OCI-LY1 (cell line): ENCODE measurements around the gene TATDN2.

Source experiments
- H2AFZ ChIP-seq: fragments of 200-600 bp; sonication (generic), shearing (Covaris generic); 2 replicates; pipeline ENCODE4 v1.6.0; 2014; ENCODE audit warnings: antibody characterized with exemption, mild to moderate bottlenecking, low read length
- H3F3A ChIP-seq: fragments of 200-600 bp; sonication (generic), shearing (Covaris generic); 2 replicates; pipeline ENCODE4 v1.6.0; 2014; ENCODE audit warnings: mild to moderate bottlenecking, antibody characterized with exemption, low read length, moderate library complexity; ENCODE audit not compliant: insufficient read depth
- H3K27ac ChIP-seq: fragments of 200-600 bp; sonication (generic); 2 replicates; pipeline ENCODE4 v1.5.1; 2014; ENCODE audit warnings: low read length, mixed run types, mild to moderate bottlenecking, low read depth; ENCODE audit not compliant: poor library complexity, severe bottlenecking
- H3K27me3 ChIP-seq: fragments of 200-600 bp; sonication (generic); 2 replicates; pipeline ENCODE4 v1.6.0; 2014; ENCODE audit warnings: antibody characterized with exemption, mild to moderate bottlenecking, low read length, moderate library complexity; ENCODE audit not compliant: insufficient read depth
- H3K36me3 ChIP-seq: fragments of 200-600 bp; sonication (generic); 2 replicates; pipeline ENCODE4 v1.6.1; 2014; ENCODE audit warnings: mild to moderate bottlenecking, antibody characterized with exemption, low read length, moderate library complexity, mixed read lengths; ENCODE audit not compliant: insufficient read depth
- H3K4me1 ChIP-seq: fragments of 200-600 bp; sonication (generic); 2 replicates; pipeline ENCODE4 v1.5.1; 2014; ENCODE audit warnings: mild to moderate bottlenecking, low read length, moderate library complexity; ENCODE audit not compliant: insufficient read depth, severe bottlenecking
- H3K4me2 ChIP-seq: fragments of 200-600 bp; sonication (generic), shearing (Covaris generic); 2 replicates; pipeline ENCODE4 v1.6.1; 2014; ENCODE audit warnings: low read length
- H3K4me3 ChIP-seq: fragments of 200-600 bp; sonication (generic); 2 replicates; pipeline ENCODE4 v1.5.1; 2014; ENCODE audit warnings: low read length, low read depth, mild to moderate bottlenecking, mixed read lengths; ENCODE audit not compliant: poor library complexity, severe bottlenecking
- H3K79me2 ChIP-seq: fragments of 200-600 bp; shearing (Covaris generic); 2 replicates; pipeline ENCODE4 v1.6.1; 2016; ENCODE audit warnings: mixed run types, low read length, mixed read lengths; ENCODE audit not compliant: insufficient read depth
- H3K9ac ChIP-seq: fragments of 200-600 bp; sonication (generic), shearing (Covaris generic); 2 replicates; pipeline ENCODE4 v1.6.1; 2014; ENCODE audit warnings: mild to moderate bottlenecking, low read length, mixed read lengths
- H3K9me2 ChIP-seq: fragments of 200-600 bp; sonication (generic), shearing (Covaris generic); 2 replicates; pipeline ENCODE4 v1.6.1; 2014; ENCODE audit warnings: low read depth, mild to moderate bottlenecking, low read length, mixed read lengths
- H3K9me3 ChIP-seq: fragments of 200-600 bp; shearing (Covaris generic); 2 replicates; pipeline ENCODE4 v1.6.1; 2014; ENCODE audit warnings: low read length, mixed read lengths
- H4K20me1 ChIP-seq: fragments of 200-600 bp; sonication (generic), shearing (Covaris generic); 2 replicates; pipeline ENCODE4 v1.6.0; 2016; ENCODE audit warnings: mild to moderate bottlenecking, low read length; ENCODE audit not compliant: insufficient read depth
- EZH2 ChIP-seq: fragments of 200-600 bp; sonication (generic), shearing (Covaris generic); IDR thresholded peaks from 2 replicates; pipeline ENCODE4 v1.8.0; 2017; ENCODE audit warnings: borderline replicate concordance, mixed run types, mild to moderate bottlenecking, antibody characterized with exemption, low read length, moderate library complexity, mixed read lengths
- TF ChIP-seq, protein P1 (sequence below): fragments of 200-600 bp; sonication (generic), shearing (Covaris generic); IDR thresholded peaks from 2 replicates; pipeline ENCODE4 v1.5.1; 2017; ENCODE audit warnings: mild to moderate bottlenecking, antibody characterized with exemption, low read length, moderate library complexity, mixed read lengths

TATDN2 gene, protein sequence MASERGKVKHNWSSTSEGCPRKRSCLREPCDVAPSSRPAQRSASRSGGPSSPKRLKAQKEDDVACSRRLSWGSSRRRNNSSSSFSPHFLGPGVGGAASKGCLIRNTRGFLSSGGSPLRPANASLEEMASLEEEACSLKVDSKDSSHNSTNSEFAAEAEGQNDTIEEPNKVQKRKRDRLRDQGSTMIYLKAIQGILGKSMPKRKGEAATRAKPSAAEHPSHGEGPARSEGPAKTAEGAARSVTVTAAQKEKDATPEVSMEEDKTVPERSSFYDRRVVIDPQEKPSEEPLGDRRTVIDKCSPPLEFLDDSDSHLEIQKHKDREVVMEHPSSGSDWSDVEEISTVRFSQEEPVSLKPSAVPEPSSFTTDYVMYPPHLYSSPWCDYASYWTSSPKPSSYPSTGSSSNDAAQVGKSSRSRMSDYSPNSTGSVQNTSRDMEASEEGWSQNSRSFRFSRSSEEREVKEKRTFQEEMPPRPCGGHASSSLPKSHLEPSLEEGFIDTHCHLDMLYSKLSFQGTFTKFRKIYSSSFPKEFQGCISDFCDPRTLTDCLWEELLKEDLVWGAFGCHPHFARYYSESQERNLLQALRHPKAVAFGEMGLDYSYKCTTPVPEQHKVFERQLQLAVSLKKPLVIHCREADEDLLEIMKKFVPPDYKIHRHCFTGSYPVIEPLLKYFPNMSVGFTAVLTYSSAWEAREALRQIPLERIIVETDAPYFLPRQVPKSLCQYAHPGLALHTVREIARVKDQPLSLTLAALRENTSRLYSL

DNA sequence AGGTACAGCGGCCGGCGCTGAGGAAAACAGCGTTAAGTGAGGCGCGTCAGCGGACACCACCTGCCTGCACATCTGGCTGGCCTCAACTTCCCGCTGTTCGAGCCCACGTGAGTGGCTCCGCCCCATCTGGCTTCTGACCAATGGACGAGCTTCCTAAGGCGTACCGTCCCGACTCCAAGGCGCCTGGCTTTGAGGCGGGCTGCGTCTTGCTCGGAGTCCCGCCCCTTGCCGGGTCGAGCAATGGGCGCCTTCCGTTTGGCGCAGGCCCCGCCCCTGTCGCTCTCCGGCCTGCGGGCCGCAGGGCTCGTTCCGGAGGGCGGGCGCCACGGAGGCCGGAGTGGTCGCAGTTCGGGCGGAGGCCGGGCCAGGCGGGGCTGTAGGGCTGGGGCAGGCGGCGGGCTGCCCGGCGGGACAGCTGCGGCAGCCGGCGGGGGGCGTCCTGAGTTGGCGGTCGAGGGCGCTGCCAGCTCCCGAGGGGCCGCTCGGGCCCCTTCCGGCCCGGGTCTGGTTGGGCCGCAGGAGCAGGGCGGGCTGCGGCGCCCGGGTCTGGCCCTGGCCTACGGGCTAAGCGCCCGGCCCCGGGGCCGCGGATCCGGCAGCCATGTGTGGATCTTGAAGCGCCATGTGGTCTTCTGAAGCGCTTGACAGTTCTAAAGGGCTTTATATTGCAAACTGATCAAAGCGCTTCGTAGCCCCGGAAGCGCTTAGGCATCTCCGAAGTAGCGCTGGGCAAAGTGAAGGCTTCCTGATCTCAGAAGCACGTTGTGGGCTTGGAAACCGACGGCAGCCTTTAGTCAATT, at the start of gene TATDN2:
Gene TATDN2 (plus strand): TSS at position 276 of the 800 bp plus-strand sequence. CDS start 742 bp downstream, outside the sequence.
- Histone ChIP-seq H3K9me2 (no peaks in the 10 kb centered on the region), H3K27me3 (no peaks in the 10 kb centered on the region), H3K79me2 (peaks cover 41% of the 10 kb centered on the region), H4K20me1 (no peaks in the 10 kb centered on the region), H2AFZ (no peak within 1 kb of the TSS; the same call in 1 of the 2 replicates), H3K4me1 (peaks cover 26% of the 10 kb centered on the region), H3K4me3 (peak within 1 kb of the TSS; percentile 99), H3K27ac (peak within 1 kb of the TSS; percentile 90), H3K9ac (peak within 1 kb of the TSS; percentile 99), H3K9me3 (peaks cover 18% of the 10 kb centered on the region), H3K36me3 (peaks cover 60% of the 10 kb centered on the region), H3K4me2 (peak within 1 kb of the TSS; percentile 73), H3F3A (no peaks in the 10 kb centered on the region)
- no peak for TF ChIP-seq EZH2
- TF ChIP-seq, protein P1, sequence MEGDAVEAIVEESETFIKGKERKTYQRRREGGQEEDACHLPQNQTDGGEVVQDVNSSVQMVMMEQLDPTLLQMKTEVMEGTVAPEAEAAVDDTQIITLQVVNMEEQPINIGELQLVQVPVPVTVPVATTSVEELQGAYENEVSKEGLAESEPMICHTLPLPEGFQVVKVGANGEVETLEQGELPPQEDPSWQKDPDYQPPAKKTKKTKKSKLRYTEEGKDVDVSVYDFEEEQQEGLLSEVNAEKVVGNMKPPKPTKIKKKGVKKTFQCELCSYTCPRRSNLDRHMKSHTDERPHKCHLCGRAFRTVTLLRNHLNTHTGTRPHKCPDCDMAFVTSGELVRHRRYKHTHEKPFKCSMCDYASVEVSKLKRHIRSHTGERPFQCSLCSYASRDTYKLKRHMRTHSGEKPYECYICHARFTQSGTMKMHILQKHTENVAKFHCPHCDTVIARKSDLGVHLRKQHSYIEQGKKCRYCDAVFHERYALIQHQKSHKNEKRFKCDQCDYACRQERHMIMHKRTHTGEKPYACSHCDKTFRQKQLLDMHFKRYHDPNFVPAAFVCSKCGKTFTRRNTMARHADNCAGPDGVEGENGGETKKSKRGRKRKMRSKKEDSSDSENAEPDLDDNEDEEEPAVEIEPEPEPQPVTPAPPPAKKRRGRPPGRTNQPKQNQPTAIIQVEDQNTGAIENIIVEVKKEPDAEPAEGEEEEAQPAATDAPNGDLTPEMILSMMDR, result no peak

DNA sequence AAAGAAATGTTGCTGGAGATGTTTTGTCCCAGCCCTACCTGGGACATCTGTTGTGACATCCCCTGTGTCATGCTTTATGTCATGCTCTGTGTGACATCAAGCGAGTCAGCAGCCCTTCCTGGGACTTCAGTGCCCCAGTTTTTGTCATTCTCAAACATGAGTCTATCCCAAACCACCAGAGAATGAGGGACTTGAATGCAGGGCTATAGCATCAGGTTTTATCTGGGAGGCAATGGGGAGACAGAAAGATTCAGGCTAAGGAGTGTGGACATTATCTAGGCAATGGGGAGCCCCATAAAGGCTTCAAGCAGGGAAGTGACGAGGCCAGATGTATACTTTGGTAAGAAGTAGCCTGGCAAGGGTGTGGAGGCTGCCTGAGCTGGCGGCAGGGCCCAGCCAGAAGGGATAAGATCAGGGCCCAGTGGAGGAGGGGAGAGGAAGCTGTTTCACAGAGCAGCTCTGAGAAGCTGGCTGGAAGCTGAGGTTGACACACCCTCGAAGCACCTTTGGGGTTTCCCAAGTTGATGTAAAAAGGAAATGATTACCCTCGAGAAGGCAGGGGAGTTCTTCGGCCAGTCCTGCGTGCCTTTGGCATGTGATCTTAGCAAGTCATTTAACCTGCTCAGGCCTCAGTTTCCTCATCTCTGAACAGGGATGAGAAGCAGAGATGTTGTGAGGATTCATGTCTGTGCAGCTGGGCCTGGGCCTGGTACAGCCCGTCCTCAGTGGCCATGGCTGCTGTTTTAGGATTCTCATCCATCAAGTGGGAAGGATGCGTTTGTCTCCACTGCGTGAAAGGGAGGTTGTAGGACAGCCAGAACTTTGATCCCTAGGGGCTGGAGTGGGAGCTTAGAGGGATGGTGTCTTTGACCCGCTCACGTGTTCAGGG, 49.3 kb upstream of the TATDN2 start:
- Histone ChIP-seq H2AFZ (no peak overlapping the region), H3F3A (0 out of 2 replicates have a peak, but pooled peaks cover 2% of the 10 kb centered on the region), H3K27ac (peak overlapping the region; percentile 98), H3K4me1 (peaks cover 63% of the 10 kb centered on the region), H3K27me3 (no peaks in the 10 kb centered on the region), H3K9me2 (no peaks in the 10 kb centered on the region), H3K9me3 (no peaks in the 10 kb centered on the region), H4K20me1 (no peaks in the 10 kb centered on the region), H3K79me2 (no peaks in the 10 kb centered on the region), H3K9ac (peak overlapping the region; percentile 47), H3K4me3 (no peak overlapping the region), H3K36me3 (peaks cover 37% of the 10 kb centered on the region), H3K4me2 (peak overlapping the region; percentile 40)
- TF ChIP-seq, protein P1, result no peak
- TF ChIP-seq EZH2, result no peak

DNA sequence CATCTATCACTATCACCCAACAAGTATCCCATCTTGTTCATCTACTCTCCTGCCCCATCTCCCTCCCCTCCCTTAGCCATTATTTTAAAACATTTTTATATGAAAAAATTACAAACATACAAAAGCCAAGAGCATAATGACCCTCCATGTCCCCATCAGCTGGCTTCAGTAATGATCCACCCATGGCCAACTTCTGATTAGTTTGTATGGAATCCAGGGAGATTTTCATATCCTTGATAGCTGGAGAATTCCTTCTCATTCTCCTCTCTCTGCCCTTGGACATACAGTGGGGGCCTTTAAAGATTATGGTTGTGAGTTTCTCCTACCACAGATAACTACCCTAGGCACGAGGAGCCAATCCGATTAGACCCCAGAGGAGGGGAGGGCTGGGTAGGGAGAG, 43.3 kb upstream of the TATDN2 start:
- Histone ChIP-seq H4K20me1 (no peaks in the 10 kb centered on the region), H3K27ac (no peak overlapping the region), H3F3A (no peaks in the 10 kb centered on the region), H3K4me2 (no peak overlapping the region), H3K36me3 (peaks cover 82% of the 10 kb centered on the region), H3K9me3 (no peaks in the 10 kb centered on the region), H3K9ac (no peak overlapping the region), H3K9me2 (no peaks in the 10 kb centered on the region), H3K79me2 (no peaks in the 10 kb centered on the region), H3K27me3 (no peaks in the 10 kb centered on the region), H3K4me1 (peaks cover 4% of the 10 kb centered on the region), H3K4me3 (no peak overlapping the region), H2AFZ (no peak overlapping the region)
- TF ChIP-seq EZH2, result no peak
- TF ChIP-seq, protein P1, result no peak
